ENCODE measurements around the gene GNL3.
A peak's percentile ranks its signal among the peaks of the same experiment; 100 is the strongest.
"Not testable (repeated sequence)": the region's sequence is repeated elsewhere in the genome, so short reads cannot be mapped to it uniquely, and the experiment has no call there.

Gene GNL3

DNA sequence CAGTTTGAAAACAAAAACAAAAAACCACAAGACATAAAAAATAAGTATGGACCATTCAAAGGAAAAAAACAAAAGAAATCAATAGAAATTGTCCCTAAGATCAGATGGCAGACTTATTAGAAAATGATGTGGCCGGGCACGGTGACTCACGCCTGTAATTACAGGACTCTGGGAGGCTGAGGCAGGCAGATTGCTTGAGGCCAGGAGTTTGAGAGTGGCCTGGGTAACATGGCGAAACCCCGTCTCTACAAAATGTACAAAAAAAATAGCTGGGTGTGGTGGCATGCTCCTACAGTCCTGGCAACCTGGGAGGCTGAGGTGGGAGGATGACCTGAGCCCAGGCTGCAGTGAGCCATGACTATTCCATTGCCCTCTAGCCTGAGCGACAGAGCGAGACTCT lies 36.7 kb downstream of the GNL3 start:
- DNase-seq = no peak

DNA sequence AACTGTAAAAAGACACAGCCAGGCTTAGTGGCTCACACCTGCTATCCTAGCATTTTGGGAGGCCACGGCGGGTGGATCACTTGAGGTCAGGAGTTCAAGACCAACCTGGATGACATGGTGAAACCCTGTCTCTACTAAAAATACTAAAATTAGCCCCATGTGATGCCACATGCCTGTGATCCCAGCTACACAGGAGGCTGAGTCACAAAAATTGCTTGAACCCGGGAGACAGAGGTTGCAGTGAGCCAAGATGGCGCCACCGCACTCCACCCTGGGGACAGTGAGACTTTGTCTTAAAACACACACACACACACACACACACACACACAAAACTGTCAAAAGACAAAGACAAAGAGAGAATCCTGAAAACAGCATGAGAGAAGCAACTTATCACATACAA lies 38.1 kb downstream of the GNL3 start:
- no peak for DNase-seq

DNA sequence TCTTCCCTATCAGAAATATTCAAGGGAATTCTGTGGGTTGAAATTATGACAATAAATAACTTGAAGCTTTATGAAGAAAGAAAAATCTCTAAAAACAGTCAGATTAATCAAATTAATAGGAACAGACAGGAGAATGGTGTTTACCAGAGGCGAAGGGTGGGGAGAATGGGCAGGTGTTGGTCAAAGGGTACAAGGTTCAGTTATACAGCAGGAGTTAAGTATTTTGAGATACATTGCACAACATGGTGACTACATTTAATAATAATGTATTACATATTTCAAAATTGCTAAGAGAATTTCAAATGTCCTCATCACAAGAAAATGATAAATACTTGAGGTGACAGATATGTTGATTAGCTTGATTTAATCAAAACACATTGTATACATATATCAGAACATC lies 38.7 kb downstream of the GNL3 start:
- no peak for DNase-seq

DNA sequence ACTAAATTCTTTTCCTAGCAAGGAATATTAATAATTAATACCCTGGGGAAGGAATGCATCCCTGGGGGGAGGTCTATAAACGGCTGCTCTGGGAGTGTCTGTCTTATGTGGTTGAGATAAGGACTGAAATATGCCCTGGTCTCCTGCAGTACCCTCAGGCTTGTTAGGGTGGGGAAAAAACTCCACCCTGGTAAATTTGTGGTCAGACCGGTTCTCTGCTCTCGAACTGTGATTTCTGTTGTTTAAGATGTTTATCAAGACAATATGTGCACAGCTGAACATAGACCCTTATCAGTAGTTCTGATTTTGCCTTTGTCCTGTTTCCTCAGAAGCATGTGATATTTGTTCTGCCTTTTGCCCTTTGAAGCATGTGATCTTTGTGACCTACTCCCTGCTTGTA lies 42.9 kb downstream of the GNL3 start:
- not testable (repeated sequence) for DNase-seq

DNA sequence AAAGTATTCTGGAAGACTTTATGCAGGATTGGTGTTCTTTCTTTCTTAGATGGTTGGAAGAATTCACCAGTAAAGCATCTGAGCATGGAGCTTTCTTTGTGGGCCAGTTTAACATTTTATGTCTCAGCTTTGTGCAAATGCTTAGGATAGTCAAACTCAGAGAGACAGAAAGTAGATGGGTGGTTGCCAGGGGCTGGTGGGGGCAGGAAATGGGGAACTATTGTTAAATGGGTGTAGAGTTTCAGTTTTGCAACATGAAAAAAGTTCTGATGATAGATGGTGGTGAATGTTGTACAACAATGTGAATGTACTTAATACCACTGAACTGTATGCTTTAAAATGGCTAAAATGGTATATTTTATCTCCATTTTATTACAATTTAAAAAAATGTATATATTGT lies 44.8 kb downstream of the GNL3 start:
- no peak for DNase-seq

DNA sequence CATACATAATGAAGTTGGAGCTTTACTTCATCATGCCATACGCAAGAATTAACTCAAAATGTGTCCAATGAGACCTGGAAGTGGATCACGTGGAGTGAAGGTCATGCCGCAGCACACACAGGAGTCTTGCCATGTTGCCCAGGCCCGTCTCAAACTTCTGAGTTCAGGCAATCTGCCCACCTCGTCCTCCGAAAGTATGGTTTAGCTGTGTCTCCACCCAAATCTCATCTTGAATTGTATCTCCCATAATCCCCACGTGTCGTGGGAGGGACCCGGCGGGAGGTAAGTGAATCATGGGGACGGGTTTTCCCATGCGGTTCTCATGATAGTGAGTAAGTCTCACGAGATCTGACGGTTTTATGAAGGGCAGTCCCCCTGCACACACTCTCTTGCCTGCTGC lies 45.8 kb downstream of the GNL3 start:
- DNase-seq = no peak

DNA sequence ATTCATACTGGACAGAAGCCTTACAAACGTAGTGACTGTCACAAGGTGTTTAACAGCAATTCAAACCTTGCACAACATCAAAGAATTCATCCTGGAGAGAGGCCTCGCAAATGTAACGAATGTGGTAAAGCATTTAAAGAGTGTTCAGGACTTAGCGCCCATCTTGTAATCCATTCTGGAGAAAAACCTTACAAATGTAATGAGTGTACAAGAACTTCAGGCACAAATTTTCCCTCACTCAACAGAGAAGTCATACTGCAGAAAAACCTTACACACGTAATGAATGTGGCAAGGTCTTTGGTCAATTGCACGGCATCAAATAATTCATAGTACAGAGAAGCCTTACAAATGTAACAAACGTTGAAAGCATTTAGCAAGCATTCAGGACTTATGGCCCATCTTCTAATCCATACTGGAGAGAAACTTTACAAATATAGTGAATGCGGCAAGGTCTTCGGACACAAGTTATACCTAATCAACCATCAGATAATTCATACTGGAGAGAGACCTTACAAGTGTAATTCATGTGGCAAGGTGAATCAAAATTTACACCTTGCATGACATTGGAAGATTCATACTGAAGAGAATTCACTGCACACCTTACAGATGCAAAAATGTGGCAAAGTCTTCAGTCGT lies 47.5 kb downstream of the GNL3 start:
- no peak for DNase-seq

DNA sequence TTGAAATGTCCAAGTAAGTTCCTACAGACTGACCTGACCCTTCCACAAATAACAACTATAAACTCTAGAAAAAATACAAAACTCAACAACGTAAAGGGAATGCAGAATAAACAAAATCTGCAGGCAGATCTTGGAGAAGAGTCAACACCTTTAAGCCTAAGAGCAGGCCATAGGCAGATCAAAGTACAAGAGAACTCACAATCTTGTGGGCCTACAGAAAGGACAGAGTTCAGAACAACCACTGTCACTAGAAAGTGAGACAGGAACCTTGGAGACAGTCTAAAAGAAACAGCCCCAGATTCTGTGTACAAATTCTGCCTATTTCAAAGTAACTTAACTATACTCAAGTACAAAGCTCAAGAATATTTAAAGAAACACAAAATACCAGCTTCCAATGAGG lies 53.9 kb downstream of the GNL3 start:
- no peak for DNase-seq

DNA sequence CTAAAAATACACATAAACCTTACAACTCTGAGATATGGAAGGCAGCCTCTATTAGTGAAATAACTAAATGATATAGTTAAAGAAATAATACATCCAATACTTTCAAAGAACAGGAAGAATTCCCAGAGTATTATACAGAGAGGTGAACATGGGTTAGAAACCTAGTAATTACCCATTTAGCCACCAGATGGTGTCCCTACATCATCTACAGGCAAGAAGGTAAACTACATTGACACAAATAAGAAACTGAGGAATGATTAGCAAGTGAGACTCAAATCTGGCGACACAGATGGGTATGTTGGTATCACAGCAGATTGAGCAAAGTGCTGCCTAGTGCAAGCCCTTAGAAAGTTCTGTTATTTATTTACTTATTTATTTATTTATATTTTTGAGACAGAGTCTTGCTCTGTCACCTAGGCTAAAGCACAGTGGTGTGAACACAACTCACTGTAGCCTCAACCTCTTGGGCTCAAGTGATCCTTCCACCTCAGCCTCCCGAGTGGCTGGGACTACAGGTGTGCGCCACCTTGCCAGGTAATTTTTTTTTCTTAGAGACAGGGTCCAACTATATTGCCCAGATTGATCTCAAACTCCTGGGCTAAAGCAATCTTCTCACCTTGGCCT lies 56.7 kb downstream of the GNL3 start:
- peak; percentile 53 for DNase-seq

DNA sequence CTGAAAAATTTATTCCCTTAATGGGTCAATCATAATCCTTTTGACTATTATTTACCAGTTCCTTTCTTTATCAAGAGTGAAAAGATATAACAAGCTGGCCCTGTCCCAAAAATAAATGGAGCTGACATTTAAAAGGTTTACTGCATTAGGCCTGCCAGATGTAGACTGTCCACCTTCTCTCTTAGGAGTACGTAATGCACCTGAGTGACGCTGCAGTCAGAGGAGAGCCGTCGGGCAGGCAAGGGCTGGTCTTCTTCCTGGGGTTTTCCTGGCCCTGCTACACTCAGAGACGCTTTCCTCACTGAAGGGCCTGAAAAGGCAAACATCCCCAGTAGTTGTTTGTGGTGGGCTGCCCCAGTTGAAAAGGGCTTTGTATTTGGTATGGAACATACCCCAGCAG lies 57.3 kb downstream of the GNL3 start:
- DNase-seq = no peak

DNA sequence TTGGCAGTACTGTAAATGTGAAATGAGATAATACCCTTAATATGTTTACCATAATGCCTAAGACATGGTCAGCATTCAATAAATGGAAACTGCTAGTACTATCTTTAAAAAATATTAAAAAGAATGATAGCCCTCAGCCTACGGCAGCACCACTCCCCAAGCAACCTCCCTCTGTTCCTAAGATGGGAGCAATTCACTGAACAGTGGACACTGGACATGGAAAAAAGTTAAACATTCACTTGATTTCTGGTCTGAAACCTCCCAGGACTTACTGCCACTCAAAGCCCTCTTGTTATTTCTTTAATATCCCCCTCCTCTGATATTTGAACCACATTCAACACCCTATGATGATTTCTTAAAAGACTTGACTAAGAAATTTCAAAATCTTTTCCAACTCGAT lies 57.9 kb downstream of the GNL3 start:
- DNase-seq = no peak
